GM12892 (cell line): Measurements from ENCODE around the gene MDH1.

ENCODE experiments used
- DNase-seq: peaks from one replicate; pipeline ENCODE4 v3.0.0; 2011; ENCODE audit not compliant: insufficient read length
- FAIRE-seq: peaks from 2 replicates; lab custom pipeline; 2011; peaks lifted over from hg19 to GRCh38; lab: Jason Lieb, UNC
- POLR2A ChIP-seq: IDR thresholded peaks from 2 replicates; pipeline ENCODE4 v1.6.1; 2011; ENCODE audit warnings: low read depth, low read length, control low read depth
- POLR2AphosphoS5 ChIP-seq: IDR thresholded peaks from 2 replicates; pipeline ENCODE4 v1.6.1; 2011; ENCODE audit warnings: low read depth, low read length, control low read depth
- TAF1 ChIP-seq: IDR thresholded peaks from 2 replicates; pipeline ENCODE4 v1.6.1; 2011; ENCODE audit warnings: low read depth, mild to moderate bottlenecking, control low read depth, low read length, borderline replicate concordance

Gene MDH1

GRCh38 chr2:63576546-63576945, 12.2 kb upstream of the MDH1 start:
- FAIRE-seq (no peak), DNase-seq (no peak)
- TF ChIP-seq POLR2A (no peak), POLR2AphosphoS5 (no peak)

- TF ChIP-seq POLR2AphosphoS5 (no peak), TAF1 (no peak), POLR2A (no peak)
- no peak for DNase-seq
- no peak for FAIRE-seq
These were observed 10.0 kb upstream of the MDH1 start for GRCh38 chr2:63578767-63579166.

GRCh38 chr2:63580651-63581297, 8.0 kb upstream of the MDH1 start:
- no peak for TF ChIP-seq TAF1
- TF ChIP-seq POLR2AphosphoS5: no peak
- no peak for TF ChIP-seq POLR2A
- FAIRE-seq (no peak), DNase-seq (no peak)

- FAIRE-seq (no peak), DNase-seq (no peak)
- TF ChIP-seq POLR2A (no peak), TAF1 (no peak), POLR2AphosphoS5 (no peak)
These were observed 7.3 kb upstream of the MDH1 start for GRCh38 chr2:63581298-63581961.

GRCh38 chr2:63582873-63583272, 5.9 kb upstream of the MDH1 start:
- FAIRE-seq (no peak), DNase-seq (no peak)
- TF ChIP-seq POLR2AphosphoS5 (no peak), TAF1 (no peak), POLR2A (no peak)

- DNase-seq (no peak), FAIRE-seq (no peak)
- no peak for TF ChIP-seq POLR2A
- no peak for TF ChIP-seq TAF1
- TF ChIP-seq POLR2AphosphoS5: no peak
These were observed 864 bp upstream of the MDH1 start for GRCh38 chr2:63587814-63588384.

GRCh38 chr2:63589148-63589958, 590 bp downstream of the MDH1 start:
- DNase-seq (no peak), FAIRE-seq (peak; percentile 44)
- TF ChIP-seq TAF1 (no peak), POLR2A (no peak), POLR2AphosphoS5 (no peak)

- FAIRE-seq (no peak), DNase-seq (no peak)
- no peak for TF ChIP-seq POLR2A
- no peak for TF ChIP-seq POLR2AphosphoS5
- no peak for TF ChIP-seq TAF1
These were observed 2.1 kb downstream of the MDH1 start for GRCh38 chr2:63590626-63591408.

GRCh38 chr2:63591566-63592175, 2.9 kb downstream of the MDH1 start:
- FAIRE-seq: no peak
- DNase-seq: no peak
- TF ChIP-seq POLR2A: no peak
- TF ChIP-seq POLR2AphosphoS5: no peak
- TF ChIP-seq TAF1: no peak

GRCh38 chr2:63594660-63595059, 5.9 kb downstream of the MDH1 start:
- DNase-seq (no peak), FAIRE-seq (no peak)
- no peak for TF ChIP-seq POLR2A
- no peak for TF ChIP-seq POLR2AphosphoS5
- TF ChIP-seq TAF1: no peak

GRCh38 chr2:63596401-63596883, 7.7 kb downstream of the MDH1 start:
- no peak for DNase-seq
- TF ChIP-seq TAF1 (no peak), POLR2AphosphoS5 (no peak), POLR2A (no peak)
- no peak for FAIRE-seq
